NCI-H2081 (cell line): ENCODE results near the gene KREMEN1.

Experiments used
- DNase-seq, 2 experiments: peaks; one replicate each; lab custom pipeline; 2025; lab: John Stamatoyannopoulos, UW

KREMEN1 gene

DNA sequence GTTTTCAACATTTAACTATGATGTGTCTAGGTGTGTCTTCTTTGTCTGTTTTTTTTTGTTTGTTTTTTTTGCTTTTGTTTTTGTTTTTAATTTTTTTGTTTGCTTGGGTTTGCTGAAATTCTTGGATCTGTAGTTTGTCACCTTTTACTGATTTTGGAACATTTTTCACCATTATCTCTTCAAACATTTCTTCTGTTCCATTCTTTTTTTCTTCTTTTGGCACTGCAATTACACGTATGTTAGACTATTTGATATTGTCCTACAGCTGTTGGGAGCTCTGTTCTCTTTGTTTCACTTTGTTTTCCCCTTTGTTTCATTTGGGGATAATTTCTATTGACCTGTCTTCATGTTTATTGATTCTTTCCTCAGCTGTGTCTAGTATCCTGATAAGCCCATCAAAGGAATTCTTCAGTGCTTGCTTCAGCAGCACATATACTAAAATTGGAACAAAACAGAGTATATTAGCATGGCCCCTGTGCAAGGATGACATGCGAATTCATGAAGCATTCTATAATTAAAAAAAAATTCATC lies 60.8 kb downstream of the KREMEN1 start:
- DNase-seq, result no peak

DNA sequence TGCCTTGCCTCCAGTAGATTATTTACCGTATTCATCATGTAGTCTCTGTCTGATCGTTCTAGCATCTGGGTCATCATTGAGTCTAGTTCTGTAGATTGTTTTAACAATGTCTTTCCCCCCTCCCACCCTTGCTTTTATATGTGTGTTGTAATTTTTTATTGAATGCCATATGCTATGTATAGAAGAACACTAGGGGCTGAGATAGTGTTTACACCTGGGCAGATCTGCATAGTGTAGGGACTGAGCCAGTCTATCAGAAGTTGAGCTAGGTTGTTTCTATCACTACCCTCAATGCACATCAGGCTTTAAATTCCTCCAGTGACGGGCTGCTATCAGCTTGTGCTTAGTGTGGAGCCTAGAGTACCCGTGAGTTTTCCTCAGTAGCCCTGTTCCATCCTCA lies 61.6 kb downstream of the KREMEN1 start:
- no peak for DNase-seq

DNA sequence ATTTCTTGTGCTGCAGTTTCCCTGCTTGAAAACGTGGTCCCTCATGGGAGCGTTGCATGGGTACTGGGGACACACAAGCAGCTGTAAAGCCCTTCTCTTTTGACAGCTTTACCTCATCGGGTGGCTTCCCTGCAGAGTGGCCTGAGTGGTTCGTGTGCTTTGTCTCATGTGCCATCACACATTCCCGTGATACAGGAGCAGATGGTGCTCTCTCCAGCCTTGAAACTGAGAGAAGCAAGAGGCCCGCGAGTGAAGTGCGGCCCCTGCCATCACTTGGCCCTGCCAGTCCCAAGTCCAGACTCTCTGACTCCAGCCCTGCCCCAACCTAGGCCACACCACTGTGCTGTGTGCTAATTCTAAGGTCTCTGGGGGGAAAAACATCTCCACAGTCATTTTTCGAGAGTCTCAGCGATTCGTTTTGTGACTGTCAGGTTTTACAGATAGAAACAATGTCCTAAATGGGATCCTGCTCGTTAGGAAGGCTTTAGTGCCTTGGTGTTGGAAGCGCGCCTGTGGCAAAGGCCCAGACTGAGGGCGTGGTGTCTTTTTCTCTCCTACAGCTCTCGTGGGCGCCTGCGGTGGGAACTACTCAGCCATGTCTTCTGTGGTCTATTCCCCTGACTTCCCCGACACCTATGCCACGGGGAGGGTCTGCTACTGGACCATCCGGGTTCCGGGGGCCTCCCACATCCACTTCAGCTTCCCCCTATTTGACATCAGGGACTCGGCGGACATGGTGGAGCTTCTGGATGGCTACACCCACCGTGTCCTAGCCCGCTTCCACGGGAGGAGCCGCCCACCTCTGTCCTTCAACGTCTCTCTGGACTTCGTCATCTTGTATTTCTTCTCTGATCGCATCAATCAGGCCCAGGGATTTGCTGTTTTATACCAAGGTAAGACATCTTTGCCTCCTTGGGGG lies 64.2 kb downstream of the KREMEN1 start:
- DNase-seq, result no peak

DNA sequence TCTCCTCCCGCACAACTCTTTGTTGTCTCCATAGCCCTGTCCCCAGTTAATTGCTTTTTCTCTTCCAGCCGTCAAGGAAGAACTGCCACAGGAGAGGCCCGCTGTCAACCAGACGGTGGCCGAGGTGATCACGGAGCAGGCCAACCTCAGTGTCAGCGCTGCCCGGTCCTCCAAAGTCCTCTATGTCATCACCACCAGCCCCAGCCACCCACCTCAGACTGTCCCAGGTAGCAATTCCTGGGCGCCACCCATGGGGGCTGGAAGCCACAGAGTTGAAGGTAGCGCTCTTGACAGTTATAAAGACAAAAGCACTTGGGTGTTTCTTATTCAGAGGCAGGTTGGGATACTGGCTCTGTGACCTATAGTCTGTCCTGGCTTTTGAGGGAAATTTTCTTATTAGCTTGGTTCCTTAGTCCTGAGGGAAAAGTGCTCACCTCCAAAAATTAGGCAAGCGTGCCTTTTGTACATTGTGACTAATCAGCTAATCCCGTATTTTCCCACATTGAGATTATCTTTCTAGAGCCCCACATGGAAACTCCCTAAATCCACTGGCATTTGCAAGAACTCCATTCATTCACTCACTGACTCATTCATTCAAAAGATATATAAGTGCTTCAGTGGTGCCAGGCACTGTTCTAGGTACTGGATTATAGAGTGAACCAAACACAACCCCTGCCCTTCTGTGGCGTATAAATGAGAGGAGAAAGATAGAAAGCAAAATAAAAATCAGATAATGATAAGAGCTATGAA lies 65.9 kb downstream of the KREMEN1 start:
- DNase-seq, result no peak

DNA sequence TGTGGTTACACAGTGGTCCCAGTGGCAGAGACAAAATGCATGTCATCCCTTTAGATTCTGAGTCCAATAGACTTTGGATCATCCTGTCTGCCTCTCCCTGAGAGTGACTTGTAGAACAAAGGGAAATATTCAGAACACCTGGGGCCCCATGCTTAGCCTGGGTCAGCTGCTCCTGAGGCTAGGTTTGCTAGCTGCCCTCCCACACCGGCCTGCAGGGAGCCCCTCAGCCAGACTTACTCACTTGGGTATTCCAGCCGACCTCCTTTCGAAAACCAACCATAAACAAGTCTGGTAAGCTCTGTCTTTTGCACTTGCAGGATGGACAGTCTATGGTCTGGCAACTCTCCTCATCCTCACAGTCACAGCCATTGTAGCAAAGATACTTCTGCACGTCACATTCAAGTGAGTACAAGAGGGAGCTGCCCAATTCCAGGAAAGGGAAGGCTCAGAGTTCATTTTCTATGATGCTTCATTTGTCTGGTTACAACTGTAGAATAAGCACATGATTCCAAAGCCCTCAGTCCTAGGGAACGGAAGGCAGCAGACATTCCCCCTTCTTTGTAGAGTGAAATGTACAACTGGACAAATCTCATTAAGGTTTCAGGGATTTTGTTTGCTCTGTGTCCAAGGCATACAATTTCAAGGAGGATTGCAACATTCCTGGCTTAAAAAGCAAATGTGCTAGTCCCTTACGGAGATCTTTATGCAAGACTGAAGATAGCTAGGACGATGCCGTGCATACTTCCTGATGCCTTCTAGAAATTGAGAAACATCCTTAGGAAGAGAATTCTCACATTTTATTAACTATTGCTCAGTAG lies 67.3 kb downstream of the KREMEN1 start:
- DNase-seq, result no peak

DNA sequence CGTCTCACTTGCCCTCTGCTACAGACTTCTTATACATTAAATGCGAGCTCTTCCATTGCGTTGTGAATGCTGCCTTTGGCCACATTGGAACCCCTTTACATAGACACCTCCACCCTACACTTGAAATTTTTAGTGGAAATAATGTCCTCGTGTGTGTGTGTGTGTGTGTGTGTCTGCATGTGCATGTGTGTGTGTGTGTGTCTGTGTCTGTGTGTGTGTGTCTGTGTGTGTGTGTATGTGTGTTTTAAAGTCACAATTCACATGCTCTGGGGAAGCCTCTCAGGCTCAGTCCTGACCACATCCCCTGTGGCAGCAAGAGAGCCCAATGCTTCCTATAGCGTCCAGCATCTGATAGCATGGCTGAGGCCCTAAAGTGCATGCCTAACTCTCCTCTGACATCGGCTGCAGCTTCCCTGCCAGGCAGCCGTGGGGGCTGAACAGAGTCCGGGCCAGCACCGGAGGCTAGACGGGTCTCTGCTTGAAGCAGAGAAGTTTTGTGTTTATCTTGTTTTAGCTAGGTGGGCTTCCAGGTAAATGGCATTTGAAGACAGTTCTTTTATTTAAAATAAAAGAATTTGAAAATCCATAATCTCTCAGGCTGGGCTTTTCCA lies 68.3 kb downstream of the KREMEN1 start:
- DNase-seq, result no peak

DNA sequence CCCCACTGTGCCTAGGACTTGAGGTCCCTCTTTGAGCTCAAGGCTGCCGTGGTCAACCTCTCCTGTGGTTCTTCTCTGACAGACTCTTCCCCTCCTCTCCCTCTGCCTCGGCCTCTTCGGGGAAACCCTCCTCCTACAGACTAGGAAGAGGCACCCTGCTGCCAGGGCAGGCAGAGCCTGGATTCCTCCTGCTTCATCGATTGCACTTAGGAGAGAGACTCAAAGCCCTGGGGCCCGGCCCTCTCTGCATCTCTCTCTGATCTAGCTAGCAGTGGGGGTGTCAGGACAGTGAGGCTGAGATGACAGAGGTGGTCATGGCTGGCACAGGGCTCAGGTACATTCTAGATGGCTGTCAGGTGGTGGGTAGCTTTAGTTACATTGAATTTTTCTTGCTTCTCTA lies 69.3 kb downstream of the KREMEN1 start:
- no peak for DNase-seq

DNA sequence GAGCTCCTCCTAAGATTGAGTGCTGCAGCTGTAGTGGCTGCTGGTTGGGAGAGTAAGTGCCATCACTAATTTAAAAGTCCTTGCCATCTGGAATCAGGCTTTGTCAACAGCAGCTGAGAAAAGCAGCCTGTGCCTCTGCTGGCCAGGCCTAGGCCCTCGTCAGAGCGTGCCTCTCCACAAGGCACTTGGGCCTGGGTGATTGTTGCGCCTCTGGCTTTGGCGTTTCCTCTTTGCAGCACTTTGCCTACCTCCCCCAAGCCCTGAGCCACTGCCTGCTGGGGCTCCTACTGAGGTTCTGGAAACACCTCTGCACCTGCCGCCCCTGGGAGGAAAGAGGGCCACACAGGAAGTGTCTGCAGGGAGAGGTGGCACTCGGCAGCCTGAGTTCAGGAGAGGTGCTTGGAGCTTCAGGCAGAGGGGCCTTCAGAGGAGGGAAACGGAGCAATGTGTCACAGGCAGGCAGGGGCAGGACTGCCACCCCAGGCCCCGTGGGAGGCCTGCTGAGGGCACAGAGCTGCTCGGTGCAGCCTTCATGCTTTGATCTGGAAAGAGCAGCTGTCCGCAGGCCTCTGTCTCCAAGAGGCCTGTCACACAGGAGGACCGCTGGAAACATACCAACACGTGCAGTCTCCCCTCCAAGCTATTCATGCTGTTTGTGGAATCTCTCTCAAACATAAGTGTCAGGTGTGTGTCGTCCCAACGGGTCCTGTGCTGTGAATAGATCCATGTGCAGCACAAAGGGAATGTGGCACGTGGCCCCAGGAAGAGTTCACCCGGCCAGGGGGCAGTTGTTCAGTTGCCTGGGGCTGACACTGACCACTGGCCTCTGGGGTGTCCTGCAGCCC lies 71.3 kb downstream of the KREMEN1 start:
- peak; percentile 35 to 64 for DNase-seq

DNA sequence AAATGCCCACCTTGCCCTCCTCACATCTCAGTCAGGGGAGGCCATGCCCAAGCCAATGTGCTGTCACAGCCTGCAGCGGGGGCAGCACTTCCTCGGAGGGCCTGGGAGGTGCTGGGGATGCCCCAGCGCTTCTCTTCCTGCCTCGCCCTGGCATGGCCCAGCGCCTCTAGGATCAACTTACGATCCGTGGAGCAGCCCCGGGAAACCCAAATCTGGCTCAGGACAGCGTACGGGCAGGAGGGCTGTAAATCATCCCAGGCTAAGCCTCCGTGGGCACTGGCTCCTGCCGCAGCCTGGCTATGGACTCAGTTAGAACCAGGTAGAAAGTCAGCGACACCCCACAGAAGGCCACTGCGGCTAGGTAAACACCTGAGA lies 71.9 kb downstream of the KREMEN1 start:
- no peak for DNase-seq

DNA sequence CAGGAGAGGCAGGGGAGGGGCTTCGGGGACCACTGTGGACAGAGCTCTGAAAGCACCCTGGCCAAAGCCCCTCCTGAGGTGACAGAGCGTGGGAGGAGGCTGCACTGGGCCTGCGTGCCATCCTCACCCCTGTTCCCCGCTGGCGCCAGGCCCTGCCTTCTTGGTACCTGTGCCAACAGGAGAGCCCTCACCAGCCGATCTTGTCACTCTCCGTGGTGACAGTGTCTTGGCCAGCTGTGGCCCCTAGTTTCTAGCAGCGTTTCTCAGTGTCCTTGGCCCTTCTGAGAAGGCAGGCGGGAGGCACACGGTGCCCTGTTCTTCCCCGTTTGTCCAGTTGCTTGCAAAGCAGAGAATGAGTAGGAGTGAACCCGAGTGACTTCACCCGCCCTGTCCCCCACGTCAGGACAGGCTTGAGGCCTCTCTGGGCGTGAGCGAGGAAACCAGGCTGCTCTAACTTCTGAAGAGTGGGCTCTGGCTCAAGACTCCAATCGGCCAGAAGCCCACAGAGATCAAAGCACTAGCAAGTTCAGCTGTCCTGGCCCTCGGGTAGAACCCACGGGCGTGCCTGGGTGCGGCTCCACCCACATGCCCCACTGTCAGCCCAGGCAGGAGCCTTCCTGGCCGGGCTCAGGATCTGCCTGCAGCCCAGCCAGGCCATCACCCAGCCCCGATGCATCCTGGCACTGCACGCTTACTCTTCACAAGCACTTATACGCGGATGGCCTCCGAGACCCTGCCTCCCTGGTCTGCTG lies 72.7 kb downstream of the KREMEN1 start:
- no peak for DNase-seq

DNA sequence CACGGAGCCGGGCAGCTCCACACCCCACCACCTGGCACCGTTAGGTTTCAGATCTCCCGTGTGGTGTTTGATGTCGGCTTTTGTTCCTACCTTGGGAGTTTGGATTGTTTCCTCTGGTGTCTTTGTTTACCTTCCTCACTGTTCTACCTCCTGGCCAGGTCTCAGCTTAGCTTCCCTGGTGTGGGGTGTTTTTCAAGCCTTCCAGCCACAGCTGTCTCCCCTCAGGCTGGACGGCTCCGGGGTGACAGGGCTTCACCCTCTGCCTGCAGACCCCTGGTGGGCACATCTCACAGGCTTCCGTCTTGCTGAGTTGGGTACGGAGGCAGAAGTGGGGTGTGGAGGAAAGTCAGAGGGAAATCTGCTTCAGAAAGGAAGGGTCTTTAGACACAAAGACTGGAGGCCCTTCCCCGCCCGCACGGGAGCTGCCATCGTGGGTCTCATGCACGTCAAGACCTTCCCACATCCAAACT lies 73.3 kb downstream of the KREMEN1 start:
- peak in 1 of 2 experiments; percentile 37 for DNase-seq

DNA sequence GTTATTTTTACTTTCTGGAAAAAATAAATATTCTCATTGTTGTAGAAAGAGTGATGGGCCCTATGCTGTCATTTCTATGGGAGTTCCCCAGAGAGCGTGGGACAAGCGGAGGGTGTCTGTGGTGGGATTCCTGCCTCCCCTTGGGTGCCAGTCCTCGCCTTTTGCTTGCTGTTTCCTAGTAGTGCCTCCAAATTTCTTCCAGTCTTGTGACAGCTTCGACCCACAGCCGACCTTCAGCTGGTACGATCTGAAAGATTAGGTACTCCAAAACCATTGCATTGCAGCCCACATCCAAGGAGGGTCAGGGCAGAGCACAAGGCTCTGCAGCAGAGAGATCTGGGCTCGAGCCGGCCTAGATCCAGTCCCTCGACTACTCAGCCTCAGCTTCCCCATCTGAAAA lies 73.9 kb downstream of the KREMEN1 start:
- DNase-seq, result no peak

DNA sequence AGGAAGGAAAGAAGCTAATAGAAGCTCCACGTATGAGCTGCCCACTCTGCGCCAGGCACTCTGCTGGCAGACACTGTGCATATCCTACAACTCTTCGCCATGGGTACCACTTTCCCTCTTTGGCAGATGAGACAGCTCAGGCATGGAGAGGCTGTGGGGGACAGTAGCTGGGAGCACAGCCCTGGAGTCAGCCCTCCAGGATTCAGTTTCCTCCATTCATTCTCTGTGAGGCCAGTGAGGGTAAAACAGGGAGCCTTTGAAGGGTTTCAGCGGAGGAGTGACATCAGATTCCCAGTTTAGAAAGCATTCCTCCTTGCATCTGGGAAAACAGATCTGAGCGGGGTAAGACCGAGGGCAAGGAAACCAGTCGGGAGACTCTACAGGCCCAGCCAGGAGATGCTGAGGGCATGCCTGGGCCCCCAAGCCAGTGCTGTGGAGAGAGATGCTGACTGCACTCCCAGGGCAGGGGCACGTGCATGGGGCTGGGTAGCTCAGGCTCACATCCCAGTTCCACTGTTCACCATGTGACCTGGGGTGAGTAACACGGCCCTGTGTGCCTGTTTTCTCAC lies 74.6 kb downstream of the KREMEN1 start:
- no peak for DNase-seq

DNA sequence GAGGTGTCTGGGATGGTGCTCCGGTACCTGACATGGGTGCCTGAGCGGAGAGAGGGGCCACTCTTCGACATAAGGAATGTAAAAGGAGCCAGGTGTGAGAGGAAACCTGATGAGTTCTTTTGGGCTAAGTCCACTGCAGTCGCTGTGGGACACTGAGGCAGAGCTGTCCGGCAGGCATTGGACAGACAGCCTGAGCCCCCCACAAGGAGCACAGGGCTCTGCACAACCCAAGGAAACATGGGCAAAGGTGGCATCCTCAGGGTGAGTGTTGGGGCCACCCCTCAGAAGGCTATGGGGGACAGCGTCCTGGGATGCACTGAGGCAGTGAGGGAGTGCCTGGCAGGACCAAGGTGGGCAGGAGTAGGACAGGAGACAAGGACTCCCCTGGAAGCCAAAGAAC lies 75.2 kb downstream of the KREMEN1 start:
- no peak for DNase-seq

DNA sequence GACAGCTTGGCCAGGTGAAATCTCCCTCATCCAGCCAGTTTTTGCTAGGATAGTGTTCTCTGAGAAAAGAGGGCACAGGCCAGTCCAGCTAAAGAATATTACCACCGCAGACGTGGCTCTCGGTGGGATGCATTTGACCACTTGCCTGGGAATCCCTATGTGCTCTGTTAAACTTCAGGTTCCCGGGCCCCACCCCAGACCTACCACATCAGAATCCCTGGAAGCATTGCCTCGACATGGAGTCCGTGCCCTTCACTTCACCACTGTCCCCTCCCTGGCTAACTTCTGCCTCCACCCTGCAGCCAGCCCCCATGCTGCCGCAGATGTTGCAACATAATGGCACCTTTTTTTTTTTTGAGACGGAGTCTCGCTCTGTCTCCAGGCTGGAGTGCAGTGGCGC lies 76.0 kb downstream of the KREMEN1 start:
- DNase-seq, result no peak

DNA sequence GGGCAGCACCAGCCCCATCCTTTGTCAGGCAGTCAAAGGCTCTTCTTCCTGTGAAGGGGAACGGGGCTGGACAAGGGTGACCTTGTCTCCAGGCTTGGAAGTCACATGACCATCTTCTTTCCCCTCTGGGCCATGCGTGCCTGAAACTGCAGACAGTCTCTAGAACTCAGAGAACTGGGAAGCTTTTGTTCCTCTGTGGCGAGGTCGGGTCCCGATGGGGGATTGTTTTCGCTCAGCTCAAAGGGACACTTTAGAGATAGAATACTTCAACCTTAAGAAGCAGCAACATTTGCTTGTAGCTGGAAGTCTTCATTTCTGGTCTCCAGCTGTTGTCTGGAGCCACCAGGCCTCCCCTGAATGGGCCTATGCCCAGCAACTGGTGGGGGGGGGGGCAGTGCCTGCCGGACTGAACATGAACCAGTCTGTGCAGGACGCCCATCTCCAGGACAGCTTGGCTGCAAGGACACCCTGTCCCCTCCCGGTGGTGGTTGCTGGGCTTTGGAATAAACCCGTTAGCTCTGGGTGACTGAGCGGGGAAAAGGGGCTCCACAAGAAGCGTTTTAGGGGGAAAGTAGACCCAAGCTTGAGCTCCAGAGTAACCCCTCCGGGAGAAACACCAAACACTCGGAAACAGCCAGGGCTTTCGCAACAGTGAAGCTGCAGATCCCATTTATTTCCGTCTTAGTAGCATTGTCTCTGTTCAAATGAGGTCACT lies 77.2 kb downstream of the KREMEN1 start:
- DNase-seq, result no peak

DNA sequence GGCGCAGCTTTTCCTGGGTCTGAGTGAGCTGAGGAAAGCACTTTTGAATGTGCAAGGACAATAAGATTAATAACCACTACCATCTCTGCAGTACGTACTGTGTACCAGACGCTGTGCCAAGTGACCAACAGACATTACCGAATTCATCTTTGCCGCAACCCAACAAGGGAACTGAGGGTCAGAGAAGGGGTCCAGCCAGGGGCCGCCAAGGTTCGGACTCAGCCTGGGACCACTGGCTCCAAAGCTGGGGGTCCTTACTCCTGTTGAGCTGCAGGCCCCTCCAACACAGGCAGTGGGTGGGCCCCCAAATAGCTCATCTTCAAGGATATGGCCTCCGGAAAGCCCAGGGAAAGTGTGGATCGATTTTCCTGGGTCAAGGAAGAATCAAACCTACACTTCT lies 77.9 kb downstream of the KREMEN1 start:
- no peak for DNase-seq

DNA sequence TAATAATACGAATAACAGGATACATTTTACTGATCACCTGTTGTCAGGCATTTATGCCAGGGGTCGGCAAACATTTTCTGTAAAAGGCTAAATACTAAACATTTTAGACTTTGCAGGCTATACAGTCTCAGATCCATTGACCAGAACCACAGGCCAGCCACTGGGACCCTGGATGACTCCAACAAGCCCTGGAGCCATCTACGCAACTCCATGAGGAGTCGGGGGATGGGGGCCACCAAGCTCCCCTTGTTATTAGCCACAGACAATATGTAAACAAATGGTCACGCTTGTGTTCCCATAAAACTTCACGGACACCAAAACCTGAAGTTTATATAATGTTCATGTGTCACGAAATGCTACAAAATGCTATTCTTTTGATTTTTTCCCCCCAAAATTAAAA lies 78.5 kb downstream of the KREMEN1 start:
- DNase-seq, result no peak
